Dendritic cell treated with granulocyte-macrophage colony-stimulating factor and Interleukin-4, amounts not matched to agents 40 ng/mL and 50 ng/mL, for 4 days (primary cell): ENCODE measurements around the gene ZNHIT2.

Source experiments
- H3K27ac Mint-ChIP-seq: one replicate; pipeline ENCODE4 v1.8.0; 2022; ENCODE audit warnings: mild to moderate bottlenecking, mixed read lengths
- H3K27me3 Mint-ChIP-seq: one replicate; pipeline ENCODE4 v1.8.0; 2022; ENCODE audit warnings: mild to moderate bottlenecking, mixed read lengths
- H3K36me3 Mint-ChIP-seq: one replicate; pipeline ENCODE4 v1.8.0; 2022; ENCODE audit warnings: low read depth, mixed read lengths
- H3K4me1 Mint-ChIP-seq: one replicate; pipeline ENCODE4 v1.8.0; 2022; ENCODE audit warnings: low read depth, mixed read lengths
- H3K4me3 Mint-ChIP-seq: one replicate; pipeline ENCODE4 v1.8.0; 2022; ENCODE audit warnings: mild to moderate bottlenecking, moderate library complexity, mixed read lengths
- H3K9me3 Mint-ChIP-seq: one replicate; pipeline ENCODE4 v1.8.0; 2022; ENCODE audit warnings: mixed read lengths
- intact Hi-C: fragments of 100-400 bp; cut with micrococcal nuclease; formaldehyde crosslinking; loops from one replicate; pipeline ENCODE4 v1.15.0; 2022

The ZNHIT2 gene

DNA sequence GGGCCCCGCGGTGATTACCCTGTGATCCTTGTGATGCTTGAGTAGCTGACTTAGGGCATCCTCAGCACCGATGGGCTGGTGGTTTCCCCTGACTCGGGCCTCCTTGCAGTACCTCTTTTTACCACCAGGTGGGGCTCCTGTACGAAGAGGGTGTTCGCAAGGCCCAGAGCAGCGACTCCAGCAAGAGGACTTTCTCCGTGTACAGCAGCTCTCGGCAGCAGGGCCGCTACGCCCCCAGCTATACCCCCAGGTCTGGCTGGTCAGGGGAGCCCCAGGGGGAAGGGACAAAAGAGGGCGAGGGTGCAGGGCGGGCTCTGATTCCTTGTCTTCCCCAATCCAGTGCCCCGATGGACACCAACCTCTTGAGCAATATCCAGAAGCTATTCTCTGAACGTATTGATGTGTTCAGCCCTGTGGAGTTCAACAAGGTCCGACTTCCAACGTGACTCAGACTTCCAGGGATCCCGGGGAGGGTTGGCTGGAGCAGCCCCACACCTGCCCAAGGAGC, 7.1 kb downstream of the ZNHIT2 start:
- H3K36me3 Mint-ChIP-seq: peaks cover 52% of the 10 kb centered on the region
- peaks cover 26% of the 10 kb centered on the region for H3K27me3 Mint-ChIP-seq
- intact Hi-C loops: loop anchor here (10.0 kb wide), 2 partner anchors 144 to 196 kb away; partner anchors contain the start of gene ATG2A
- H3K9me3 Mint-ChIP-seq: no peaks in the 10 kb centered on the region
- H3K4me3 Mint-ChIP-seq: no peak overlapping the region
- peak overlapping the region; percentile 40 for H3K27ac Mint-ChIP-seq
- peaks cover 42% of the 10 kb centered on the region for H3K4me1 Mint-ChIP-seq

DNA sequence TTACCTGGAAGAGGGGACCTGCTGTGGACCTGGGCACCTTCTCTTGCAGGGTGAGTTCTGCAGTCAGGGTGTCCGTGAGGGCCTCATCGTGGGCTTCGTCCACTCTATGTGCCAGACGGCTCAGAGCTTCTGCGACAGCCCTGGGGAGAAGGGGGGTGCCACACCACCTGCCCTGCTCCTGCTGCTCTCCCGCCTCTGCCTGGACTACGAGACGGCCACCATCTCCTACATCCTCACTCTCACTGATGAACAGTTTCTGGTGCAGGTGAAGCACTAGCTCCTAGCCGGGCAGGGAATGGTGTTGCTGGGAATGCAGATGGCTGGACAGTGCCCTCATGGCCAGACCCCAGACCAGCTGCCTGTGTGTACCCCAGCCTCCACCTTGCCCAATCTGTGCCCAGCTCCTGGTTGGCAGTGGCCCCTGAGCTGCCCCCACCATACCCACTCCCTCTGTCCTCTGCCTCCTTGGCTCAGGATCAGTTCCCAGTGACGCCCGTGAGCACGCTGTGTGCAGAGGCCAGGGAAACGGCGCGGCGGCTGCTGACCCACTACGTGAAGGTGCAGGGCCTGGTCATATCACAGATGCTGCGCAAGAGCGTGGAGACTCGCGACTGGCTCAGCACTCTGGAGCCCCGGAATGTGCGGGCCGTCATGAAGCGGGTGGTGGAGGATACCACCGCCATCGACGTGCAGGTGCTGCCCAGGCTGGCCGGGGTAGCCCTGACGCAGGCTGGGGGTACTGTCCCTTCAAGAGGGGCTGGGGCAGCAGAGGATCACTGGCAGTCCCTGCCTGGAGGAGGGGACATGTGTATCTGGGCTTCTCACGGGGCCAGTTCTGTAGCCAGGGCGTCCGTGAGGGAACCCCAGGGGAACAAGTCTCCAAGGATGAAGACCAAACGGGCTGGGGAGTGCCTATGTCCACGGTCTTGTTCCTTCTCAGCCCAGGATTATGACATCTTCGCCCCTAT, 8.0 kb downstream of the ZNHIT2 start:
- peaks cover 56% of the 10 kb centered on the region for H3K36me3 Mint-ChIP-seq
- peaks cover 26% of the 10 kb centered on the region for H3K27me3 Mint-ChIP-seq
- no peaks in the 10 kb centered on the region for H3K9me3 Mint-ChIP-seq
- H3K27ac Mint-ChIP-seq: no peak overlapping the region
- intact Hi-C loops: loop anchor here (10.0 kb wide), 2 partner anchors 145 to 195 kb away; partner anchors contain the start of gene ATG2A
- H3K4me3 Mint-ChIP-seq: no peak overlapping the region
- H3K4me1 Mint-ChIP-seq: peaks cover 39% of the 10 kb centered on the region

DNA sequence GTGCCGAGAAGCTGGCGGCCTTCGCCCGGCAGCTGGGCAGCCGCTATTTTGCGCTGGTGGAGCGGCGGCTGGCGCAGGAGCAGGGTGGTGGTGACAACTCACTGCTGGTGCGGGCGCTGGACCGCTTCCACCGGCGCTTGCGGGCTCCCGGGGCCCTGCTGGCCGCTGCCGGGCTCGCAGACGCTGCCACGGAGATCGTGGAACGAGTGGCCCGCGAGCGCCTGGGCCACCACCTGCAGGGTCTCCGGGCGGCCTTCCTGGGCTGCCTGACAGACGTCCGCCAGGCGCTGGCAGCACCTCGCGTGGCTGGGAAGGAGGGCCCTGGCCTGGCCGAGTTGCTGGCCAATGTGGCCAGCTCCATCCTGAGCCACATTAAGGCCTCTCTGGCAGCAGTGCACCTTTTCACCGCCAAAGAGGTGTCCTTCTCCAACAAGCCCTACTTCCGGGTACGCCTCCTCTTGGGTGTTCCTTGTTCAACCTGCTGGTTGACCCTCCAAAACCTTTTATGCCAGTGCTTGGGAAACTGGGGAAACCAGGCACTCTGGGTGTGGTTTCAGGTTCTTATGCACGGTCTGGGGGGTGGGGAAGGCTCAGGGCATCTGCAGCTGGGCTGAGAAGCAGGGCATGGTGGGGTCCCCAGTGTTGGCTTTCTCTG, 8.9 kb downstream of the ZNHIT2 start:
- Mint-ChIP-seq H3K9me3 (no peaks in the 10 kb centered on the region), H3K27ac (no peak overlapping the region), H3K4me3 (no peak overlapping the region), H3K27me3 (peaks cover 16% of the 10 kb centered on the region), H3K36me3 (peaks cover 58% of the 10 kb centered on the region), H3K4me1 (peaks cover 39% of the 10 kb centered on the region)
- intact Hi-C loops: no loop called here

DNA sequence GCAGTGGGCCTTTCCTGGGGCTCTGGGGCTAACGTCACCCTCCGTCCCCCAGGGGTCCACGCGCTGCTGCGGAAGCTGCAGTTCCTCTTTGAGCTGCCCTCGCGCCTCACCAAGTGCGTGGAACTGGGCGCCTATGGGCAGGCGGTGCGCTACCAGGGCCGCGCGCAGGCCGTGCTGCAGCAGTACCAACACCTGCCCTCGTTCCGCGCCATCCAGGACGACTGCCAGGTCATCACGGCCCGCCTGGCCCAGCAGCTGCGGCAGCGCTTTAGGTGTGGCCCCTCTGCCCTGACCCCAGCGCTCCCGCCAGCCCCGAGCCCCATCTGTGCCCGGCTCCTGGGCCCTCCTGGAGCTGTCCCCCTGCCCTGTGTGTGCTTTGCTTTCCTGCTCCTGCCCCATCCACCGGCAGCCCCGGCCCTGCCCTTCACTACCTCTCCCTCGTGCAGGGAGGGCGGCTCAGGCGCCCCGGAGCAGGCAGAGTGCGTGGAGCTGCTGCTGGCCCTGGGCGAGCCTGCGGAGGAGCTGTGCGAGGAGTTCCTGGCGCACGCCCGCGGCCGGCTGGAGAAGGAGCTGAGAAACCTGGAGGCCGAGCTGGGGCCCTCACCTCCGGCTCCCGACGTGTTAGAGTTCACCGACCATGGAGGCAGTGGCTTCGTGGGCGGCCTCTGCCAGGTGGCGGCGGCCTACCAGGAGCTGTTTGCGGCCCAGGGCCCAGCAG, 9.6 kb downstream of the ZNHIT2 start:
- Mint-ChIP-seq H3K4me3 (no peak overlapping the region), H3K36me3 (peaks cover 58% of the 10 kb centered on the region), H3K4me1 (peaks cover 32% of the 10 kb centered on the region), H3K9me3 (no peaks in the 10 kb centered on the region), H3K27ac (no peak overlapping the region), H3K27me3 (peaks cover 9% of the 10 kb centered on the region)
- intact Hi-C loops: no loop called here

DNA sequence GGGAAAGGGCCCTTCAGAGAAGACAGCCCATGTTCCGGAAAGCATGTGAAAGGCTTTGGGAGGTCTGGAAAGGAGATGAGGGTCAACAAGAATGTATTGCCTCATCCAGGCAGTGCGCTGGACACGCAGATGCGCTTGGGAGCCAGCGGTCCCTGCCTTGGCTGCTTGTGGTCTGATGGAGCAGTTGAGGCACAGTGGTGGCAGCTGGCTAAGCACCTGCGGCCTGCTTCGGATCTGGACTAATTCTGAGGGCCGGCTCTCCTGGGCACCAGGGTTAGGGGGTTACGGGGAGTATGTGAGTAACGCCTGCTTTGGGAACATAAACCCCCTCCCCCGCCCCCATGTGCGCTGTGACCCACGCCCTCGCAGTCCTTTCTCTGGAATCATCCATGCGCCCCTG, 10.4 kb downstream of the ZNHIT2 start:
- no peak overlapping the region for H3K27ac Mint-ChIP-seq
- H3K9me3 Mint-ChIP-seq: no peaks in the 10 kb centered on the region
- H3K4me3 Mint-ChIP-seq: no peak overlapping the region

DNA sequence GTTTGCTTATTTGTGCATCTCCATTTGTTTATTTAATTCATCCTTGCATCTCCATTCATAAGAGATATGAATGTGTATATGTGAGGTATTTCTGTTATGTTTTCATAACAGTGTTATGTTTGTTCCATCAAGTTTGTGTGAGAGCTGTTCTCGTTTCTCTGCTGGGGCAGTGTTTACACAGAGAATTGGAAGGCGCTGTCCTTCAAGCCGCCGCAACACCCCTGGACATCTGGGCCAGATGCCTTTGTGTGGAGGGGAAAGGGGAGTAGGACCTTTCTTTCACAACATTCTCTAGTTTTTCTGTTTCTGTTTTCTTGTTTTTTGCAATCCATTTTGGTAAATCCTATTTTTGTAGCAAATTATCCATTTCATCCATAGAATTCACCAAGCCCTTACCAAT, 12.9 kb downstream of the ZNHIT2 start:
- Mint-ChIP-seq H3K27ac (no peak overlapping the region), H3K27me3 (no peaks in the 10 kb centered on the region), H3K9me3 (no peaks in the 10 kb centered on the region), H3K36me3 (peaks cover 52% of the 10 kb centered on the region), H3K4me1 (peaks cover 6% of the 10 kb centered on the region), H3K4me3 (no peak overlapping the region)
- intact Hi-C loops: no loop called here

More for the DNA sequence above, 10.4 kb downstream of the ZNHIT2 start:
- H3K27me3 Mint-ChIP-seq: peaks cover 4% of the 10 kb centered on the region
- peaks cover 25% of the 10 kb centered on the region for H3K4me1 Mint-ChIP-seq
- H3K36me3 Mint-ChIP-seq: peaks cover 58% of the 10 kb centered on the region
- intact Hi-C loops: no loop called here

DNA sequence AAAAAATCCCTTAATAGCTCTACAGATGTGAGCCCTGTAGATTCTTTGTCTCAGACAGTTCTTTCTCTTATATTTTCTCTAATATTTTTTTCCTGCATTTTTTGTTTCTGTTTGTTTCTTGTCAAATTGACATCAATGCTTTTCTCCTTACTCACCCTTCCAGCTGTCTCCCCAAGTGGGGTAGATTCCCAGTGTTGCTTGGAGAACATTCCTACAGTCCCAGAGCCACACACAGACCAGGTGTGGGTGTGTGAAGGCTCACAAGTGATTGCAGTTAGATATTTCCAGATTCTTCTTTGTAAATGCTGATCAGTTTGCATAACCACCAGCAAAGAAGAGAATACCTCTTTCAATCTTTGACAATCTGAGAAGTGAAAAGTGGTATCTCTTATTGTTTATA, 14.0 kb downstream of the ZNHIT2 start:
- intact Hi-C loops: no loop called here
- no peak overlapping the region for H3K27ac Mint-ChIP-seq
- H3K27me3 Mint-ChIP-seq: no peaks in the 10 kb centered on the region
- no peaks in the 10 kb centered on the region for H3K9me3 Mint-ChIP-seq
- H3K36me3 Mint-ChIP-seq: peaks cover 48% of the 10 kb centered on the region
- H3K4me1 Mint-ChIP-seq: peaks cover 13% of the 10 kb centered on the region
- no peak overlapping the region for H3K4me3 Mint-ChIP-seq

DNA sequence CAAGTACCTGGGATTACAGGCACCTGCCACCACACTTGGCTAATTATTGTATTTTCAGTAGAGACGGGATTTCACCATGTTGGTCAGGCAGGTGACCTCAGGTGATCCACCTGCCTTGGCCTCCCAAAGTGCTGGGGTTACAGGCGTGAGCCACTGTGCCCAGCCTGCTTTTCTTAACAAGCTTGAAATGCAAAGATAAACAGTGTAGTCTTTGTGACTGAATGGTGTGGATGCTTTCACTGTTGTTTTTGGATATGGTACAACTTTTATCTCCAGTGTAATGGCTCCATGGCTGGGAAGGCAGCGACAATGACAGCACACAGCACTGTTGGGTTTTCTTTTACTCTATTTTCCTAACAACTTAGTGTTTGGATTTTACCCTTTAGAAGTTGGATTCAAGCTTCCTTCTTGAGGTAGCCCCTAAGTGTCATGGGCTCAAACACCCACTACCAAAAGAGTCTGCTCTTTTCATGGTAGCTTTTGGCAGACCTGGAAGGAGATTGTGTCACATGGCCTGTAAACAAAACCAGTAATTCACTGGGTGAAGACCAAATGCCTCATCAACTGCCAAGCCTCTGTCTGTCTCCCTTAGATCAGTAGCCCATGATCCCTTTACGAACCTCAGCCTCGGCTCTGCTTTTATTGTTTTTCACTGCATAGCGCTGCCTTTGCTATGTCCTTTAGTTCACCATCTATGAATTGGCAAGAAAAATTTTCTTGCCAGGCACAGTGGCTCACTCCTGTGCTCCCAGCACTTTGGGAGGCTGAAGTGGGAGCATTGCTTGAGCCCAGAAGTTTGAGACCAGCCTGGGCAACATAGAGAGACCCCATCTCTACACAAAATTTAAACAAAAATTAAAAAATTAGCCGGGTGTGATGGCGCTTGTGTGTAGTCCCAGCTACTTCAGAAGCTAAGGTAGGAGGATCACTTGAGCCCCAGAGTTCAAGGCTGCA, 15.1 kb downstream of the ZNHIT2 start:
- no peak overlapping the region for H3K27ac Mint-ChIP-seq
- no peak overlapping the region for H3K4me3 Mint-ChIP-seq
- intact Hi-C loops: no loop called here
- peaks cover 44% of the 10 kb centered on the region for H3K36me3 Mint-ChIP-seq
- no peaks in the 10 kb centered on the region for H3K9me3 Mint-ChIP-seq
- H3K27me3 Mint-ChIP-seq: no peaks in the 10 kb centered on the region
- H3K4me1 Mint-ChIP-seq: peaks cover 13% of the 10 kb centered on the region

DNA sequence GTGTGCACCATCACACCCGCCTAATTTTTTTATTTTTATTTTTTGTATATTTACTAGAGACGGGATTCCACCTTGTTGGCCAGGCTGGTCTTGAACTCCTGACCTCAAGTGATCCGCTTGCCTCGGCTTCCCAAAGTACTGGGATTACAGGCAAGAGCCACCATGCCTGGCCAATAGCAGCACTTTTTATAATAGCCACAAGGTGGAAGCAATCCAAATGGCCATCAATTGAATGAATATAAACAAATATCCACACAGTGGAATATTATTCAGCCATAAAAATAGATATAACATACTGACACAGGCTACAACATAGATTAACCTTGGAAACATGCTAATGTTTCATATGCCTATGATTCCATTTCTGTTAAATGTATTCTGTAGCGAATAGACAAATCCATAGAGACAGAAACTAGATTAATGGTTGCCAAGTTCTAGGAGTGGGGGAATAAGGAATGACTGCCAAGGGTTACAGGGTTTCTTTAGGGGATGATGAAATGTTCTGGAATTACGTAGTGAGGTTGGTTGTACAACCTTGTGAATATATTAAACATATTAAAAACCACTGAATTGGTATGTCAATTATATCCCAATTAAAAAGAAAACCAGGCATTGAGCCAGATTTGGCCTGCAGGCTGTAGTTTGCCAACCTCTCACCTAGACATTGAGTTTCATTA, 16.7 kb downstream of the ZNHIT2 start:
- no peaks in the 10 kb centered on the region for H3K27me3 Mint-ChIP-seq
- peaks cover 27% of the 10 kb centered on the region for H3K36me3 Mint-ChIP-seq
- no peak overlapping the region for H3K27ac Mint-ChIP-seq
- no peaks in the 10 kb centered on the region for H3K9me3 Mint-ChIP-seq
- intact Hi-C loops: no loop called here
- no peak overlapping the region for H3K4me3 Mint-ChIP-seq
- H3K4me1 Mint-ChIP-seq: peaks cover 14% of the 10 kb centered on the region

DNA sequence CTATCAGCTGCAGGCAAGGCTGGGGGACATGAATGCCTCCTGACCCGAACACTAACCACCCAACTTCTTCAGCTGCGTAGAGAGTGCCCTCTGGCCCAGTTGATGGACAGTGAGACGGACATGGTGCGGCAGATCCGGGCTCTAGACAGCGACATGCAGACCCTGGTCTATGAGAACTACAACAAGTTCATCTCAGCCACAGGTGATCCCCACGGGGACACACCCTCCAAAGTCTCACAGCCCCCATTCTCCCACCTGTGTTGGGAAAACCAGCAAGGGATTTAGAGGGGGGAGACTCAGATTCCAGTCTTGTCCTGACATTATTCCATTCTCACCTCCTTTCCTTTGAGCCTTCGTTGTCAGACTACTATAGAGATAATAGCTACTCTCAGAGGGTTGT, 20.6 kb downstream of the ZNHIT2 start:
- Mint-ChIP-seq H3K36me3 (peaks cover 13% of the 10 kb centered on the region), H3K4me1 (peaks cover 18% of the 10 kb centered on the region), H3K27me3 (no peaks in the 10 kb centered on the region), H3K27ac (peak overlapping the region; percentile 79), H3K4me3 (peak overlapping the region; percentile 79), H3K9me3 (no peaks in the 10 kb centered on the region)
- intact Hi-C loops: loop anchor here (1.0 to 5.0 kb wide), 4 partner anchors 13 to 85 kb away; partner anchors contain the start of genes ARL2, CDCA5, SNX15 and ZFPL1

DNA sequence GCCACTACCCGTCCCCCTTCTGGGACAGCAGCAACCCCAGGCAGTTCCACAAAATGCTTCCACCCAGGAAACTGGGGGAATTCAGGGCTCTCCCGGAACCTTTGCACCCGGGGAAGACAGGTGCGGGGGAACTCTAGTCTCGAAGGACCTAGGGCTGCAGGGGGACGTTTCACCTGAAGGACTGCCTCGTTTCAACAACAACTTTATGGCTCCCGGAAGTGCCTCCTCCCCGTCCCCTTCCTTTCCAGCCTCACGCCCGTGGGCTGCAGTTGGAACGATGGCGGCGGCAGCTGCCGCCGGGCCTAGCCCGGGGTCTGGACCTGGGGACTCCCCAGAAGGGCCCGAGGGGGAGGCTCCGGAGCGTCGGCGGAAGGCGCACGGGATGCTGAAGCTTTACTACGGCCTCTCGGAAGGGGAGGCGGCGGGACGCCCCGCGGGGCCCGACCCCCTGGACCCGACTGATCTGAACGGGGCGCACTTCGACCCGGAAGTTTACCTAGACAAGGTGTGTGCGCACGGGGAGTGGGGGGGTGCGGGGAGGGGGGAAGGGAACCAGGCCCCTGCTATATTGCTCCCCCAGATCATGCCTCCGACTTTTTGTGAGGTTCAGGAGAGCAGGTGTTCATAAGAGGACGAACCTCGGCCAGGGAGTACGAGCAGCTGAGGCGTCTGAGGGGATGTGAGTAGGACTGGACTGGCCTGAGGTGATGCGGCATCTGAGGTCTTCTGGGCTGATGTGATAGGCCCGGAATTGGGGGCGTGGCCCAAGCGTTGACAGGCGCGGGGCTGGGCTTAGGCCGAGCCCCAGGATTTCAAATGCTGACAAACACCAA, 21.3 kb downstream of the ZNHIT2 start, which contains the start of gene VPS51:
Gene VPS51, plus strand, starts transcription at position 241 of the 833 bp plus-strand sequence. Its CDS starts 37 bp downstream, at position 278.
- H3K4me1 Mint-ChIP-seq: peaks cover 18% of the 10 kb centered on the region
- intact Hi-C loops: loop anchor here (1.0 to 5.0 kb wide), 4 partner anchors 12 to 84 kb away; partner anchors contain the start of genes ARL2, CDCA5, SNX15 and ZFPL1
- H3K4me3 Mint-ChIP-seq: peak within 1 kb of the TSS; percentile 79
- H3K27me3 Mint-ChIP-seq: no peaks in the 10 kb centered on the region
- H3K9me3 Mint-ChIP-seq: no peaks in the 10 kb centered on the region
- peaks cover 13% of the 10 kb centered on the region for H3K36me3 Mint-ChIP-seq
- peak within 1 kb of the TSS; percentile 79 for H3K27ac Mint-ChIP-seq
